Measurements from ENCODE around the gene KCNJ15.

DNA sequence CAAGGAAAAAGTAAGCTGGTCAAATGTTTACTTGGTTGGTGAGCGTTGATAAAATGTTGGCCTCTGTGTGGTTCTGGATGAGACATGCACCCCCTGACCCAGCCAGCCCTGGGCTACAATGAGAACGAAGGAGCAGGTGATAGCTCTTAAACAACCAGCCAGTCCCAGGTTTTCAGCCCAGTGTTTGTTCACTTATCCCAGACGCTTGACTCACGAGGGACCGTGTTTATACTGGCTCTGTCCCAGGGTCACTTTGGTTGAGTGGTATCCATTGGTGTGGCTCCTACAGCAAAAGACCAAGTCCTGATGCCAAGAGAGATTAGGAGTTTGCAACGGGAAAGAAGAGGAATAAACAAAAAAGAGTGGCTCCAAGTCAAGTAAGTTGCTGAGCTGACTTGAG lies 86.9 kb downstream of the KCNJ15 start:
- TF ChIP-seq EZH2 (IDR thresholded peaks at IDR 0.05; ENCODE audit: insufficient read depth, poor library complexity, severe bottlenecking) (no peak), EZH2phosphoT487 (IDR thresholded peaks at IDR 0.05; ENCODE audit: insufficient read depth, low read depth) (no peak)
